Colonic mucosa (tissue), 4 donors: ENCODE data around the gene DDR2. TPM values are rescaled to one million over a fixed set of nuclear protein-coding genes. Genes with fewer than 3 reads are reported as not detected.
"Not testable (repeated sequence)": the region's sequence is repeated elsewhere in the genome, so short reads cannot be mapped to it uniquely, and the experiment has no call there.

Experiments
- DNase-seq: peaks from one replicate; pipeline ENCODE4 v3.0.0-alpha.2; 2020
- H3K27ac ChIP-seq: fragments of 200-600 bp; one replicate; pipeline ENCODE4 v1.8.0; 2021
- H3K27me3 ChIP-seq: fragments of 200-600 bp; one replicate; pipeline ENCODE4 v1.8.0; 2021
- H3K36me3 ChIP-seq: fragments of 200-600 bp; one replicate; pipeline ENCODE4 v1.8.0; 2021
- H3K4me1 ChIP-seq: fragments of 200-600 bp; one replicate; pipeline ENCODE4 v1.8.0; 2021; ENCODE audit warnings: mild to moderate bottlenecking
- H3K4me3 ChIP-seq: fragments of 200-600 bp; one replicate; pipeline ENCODE4 v1.8.0; 2021
- H3K9ac ChIP-seq, 2 donors: one replicate each; pipeline ENCODE4 v1.7.0; 2013; ENCODE audit warnings: control low read depth in 2 of 2, low read depth in 2 of 2, low read length in 2 of 2
- H3K9me3 ChIP-seq: fragments of 200-600 bp; one replicate; pipeline ENCODE4 v1.8.0; 2021
- intact Hi-C: fragments of 100-400 bp; cut with DNase I; formaldehyde crosslinking; loops from one replicate; pipeline ENCODE4 v1.14.1; 2022
- total RNA-seq, 2 donors: library from RNA; stranded (reverse); fragmentation: NEBNext Ultra II Directional in 1 of 2; extraction: Animal tissue kit (Norgen Biotek cat#: 25700) in 1 of 2; gene quantifications; one replicate each; pipeline ENCODE4 v1.2.1, GENCODE V29; 2021
- TF ChIP-seq, protein P1 (sequence below): fragments of 200-600 bp; IDR thresholded peaks from one replicate; pipeline ENCODE4 v1.8.0; 2022; ENCODE audit warnings: antibody characterized with exemption, mild to moderate bottlenecking
- donor health status: healthy.
- donor health status: DM: no; HTN: no; CAD: no.
- donor health status: DM: no; HTN: no; CAD: no.

Gene DDR2
- total RNA-seq, 2 donors from 2014 or later = 7.6 to 26.5 TPM

DNA sequence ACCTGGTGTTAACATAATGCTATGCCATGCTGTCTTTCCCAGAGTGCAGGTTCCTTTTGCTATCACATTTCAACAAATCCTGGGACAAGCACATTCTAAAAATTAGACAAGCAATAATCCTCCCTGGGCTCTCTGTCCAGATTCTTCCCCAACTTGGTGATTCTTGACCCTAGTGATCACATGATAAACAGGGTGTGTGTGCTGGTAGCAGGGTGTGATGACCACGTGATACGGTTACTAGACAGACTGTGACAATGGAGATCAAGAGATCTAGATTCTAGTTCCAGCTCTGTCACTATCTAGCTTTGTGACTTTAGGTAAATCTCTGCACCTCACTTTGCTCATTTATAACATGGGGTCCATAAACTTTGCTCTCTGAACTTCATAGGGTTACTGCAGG is 96.3 kb downstream of the DDR2 start:
- H3K4me3 ChIP-seq = no peak overlapping the region
- H3K27ac ChIP-seq = peak overlapping the region; percentile 42
- DNase-seq = no peak
- no peak overlapping the region for H3K9ac ChIP-seq
- no peaks in the 10 kb centered on the region for H3K9me3 ChIP-seq
- no peaks in the 10 kb centered on the region for H3K27me3 ChIP-seq
- TF ChIP-seq, protein P1, sequence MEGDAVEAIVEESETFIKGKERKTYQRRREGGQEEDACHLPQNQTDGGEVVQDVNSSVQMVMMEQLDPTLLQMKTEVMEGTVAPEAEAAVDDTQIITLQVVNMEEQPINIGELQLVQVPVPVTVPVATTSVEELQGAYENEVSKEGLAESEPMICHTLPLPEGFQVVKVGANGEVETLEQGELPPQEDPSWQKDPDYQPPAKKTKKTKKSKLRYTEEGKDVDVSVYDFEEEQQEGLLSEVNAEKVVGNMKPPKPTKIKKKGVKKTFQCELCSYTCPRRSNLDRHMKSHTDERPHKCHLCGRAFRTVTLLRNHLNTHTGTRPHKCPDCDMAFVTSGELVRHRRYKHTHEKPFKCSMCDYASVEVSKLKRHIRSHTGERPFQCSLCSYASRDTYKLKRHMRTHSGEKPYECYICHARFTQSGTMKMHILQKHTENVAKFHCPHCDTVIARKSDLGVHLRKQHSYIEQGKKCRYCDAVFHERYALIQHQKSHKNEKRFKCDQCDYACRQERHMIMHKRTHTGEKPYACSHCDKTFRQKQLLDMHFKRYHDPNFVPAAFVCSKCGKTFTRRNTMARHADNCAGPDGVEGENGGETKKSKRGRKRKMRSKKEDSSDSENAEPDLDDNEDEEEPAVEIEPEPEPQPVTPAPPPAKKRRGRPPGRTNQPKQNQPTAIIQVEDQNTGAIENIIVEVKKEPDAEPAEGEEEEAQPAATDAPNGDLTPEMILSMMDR = no peak
- intact Hi-C loops = no loop called here
- peaks cover 8% of the 10 kb centered on the region for H3K4me1 ChIP-seq
- H3K36me3 ChIP-seq = no peaks in the 10 kb centered on the region

DNA sequence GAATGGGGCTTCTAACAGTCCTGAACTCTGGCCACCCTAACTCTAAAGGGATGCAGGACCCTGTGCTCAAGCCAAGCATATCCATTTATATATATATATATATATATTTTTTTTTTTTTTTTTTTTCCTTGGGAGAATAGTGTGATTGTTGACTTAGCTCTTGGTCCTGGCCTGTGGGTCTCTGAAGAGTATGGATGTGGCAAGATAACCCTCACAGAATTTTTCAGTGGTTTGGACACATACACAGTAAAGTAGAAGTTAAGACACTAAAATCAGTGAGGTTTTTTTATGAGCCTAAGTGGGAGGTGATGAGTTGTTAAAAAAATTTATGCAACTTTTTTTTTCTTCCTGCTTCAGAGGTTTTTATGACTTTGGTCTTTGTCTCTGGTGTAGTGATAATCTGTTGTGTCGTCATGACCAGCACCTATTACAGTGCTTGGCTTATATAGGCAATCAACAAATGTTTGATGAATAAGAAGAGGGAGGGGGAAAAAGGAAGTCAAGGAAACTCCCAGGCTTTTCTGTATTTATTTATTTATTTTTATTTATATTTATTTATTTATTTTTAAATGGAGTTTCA is 97.0 kb downstream of the DDR2 start:
- H3K27me3 ChIP-seq, DNase-seq, H3K4me3 ChIP-seq, intact Hi-C loops, H3K36me3 ChIP-seq, H3K9me3 ChIP-seq, H3K9ac ChIP-seq: not testable (repeated sequence)
- peaks cover 13% of the 10 kb centered on the region for H3K4me1 ChIP-seq
- H3K27ac ChIP-seq = peak overlapping the region; percentile 42

DNA sequence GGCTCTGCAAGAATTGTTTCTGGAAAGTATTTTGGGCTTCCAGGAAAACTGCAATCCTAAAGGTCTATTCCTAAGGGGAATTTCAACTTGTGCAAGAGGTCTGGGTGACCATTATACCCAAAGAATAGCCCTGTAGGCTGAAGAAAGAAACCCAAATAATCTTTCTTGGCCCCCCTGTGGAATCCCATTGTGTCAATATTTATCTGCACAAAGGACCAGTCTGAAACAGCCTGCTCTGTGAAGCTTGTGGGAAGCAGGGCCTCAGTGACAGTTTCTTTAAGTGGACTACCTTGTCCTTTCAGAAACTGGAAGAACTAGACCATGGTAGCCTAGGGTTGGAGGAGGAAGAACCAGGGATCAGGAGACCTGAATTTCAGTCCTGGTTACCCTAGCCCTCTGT is 99.8 kb downstream of the DDR2 start:
- DNase-seq = no peak
- TF ChIP-seq, protein P1 = no peak
- no peaks in the 10 kb centered on the region for H3K9me3 ChIP-seq
- H3K9ac ChIP-seq = peak overlapping the region in 1 of 2 donors; percentile 29
- H3K36me3 ChIP-seq = no peaks in the 10 kb centered on the region
- H3K4me3 ChIP-seq = no peak overlapping the region
- peak overlapping the region; percentile 36 for H3K27ac ChIP-seq
- peaks cover 13% of the 10 kb centered on the region for H3K4me1 ChIP-seq
- intact Hi-C loops = no loop called here
- H3K27me3 ChIP-seq = no peaks in the 10 kb centered on the region

DNA sequence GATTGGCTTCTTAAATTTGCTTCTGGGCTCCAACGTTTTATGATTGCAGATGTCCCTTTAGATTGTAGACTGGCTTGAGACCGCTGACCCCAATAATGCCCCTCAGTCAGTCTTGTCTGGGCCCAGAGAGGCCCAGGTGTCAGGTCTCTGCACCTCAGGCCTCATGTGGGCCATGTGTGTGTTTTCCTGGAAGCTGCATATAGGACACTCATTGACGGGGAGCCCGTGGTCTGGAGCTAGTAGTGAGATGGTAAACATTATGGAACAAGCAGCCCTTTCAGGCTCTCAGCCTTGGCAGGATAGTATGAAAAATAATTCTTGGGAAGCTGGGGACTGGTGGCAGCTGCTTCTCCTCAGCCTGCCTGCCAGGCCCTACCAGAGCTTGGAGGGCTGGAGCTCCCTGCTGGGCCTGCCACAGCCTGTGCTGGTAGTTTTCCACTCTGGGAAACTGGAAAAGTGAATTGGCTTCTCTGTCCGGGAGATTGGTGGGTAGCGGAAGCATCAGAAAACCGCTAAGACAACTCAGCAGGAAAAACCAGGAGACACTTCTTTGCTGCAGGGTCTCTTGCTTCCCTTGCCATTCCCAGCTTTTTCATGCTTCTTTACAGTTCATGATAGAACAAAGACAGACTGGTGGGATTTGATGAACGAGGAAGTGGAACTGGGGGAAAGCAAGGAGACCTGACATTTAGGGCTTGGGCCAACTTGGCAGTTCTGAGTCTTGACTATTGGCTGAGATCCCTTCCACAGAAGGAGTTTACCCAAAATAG is 100.5 kb downstream of the DDR2 start:
- TF ChIP-seq, protein P1 = no peak
- Histone ChIP-seq H3K36me3 (no peaks in the 10 kb centered on the region), H3K27me3 (no peaks in the 10 kb centered on the region), H3K4me1 (peaks cover 13% of the 10 kb centered on the region), H3K4me3 (no peak overlapping the region), H3K9ac (peak overlapping the region in 1 of 2 donors; percentile 29), H3K27ac (peak overlapping the region; percentile 36), H3K9me3 (no peaks in the 10 kb centered on the region)
- intact Hi-C loops = no loop called here
- DNase-seq = peak; percentile 35

DNA sequence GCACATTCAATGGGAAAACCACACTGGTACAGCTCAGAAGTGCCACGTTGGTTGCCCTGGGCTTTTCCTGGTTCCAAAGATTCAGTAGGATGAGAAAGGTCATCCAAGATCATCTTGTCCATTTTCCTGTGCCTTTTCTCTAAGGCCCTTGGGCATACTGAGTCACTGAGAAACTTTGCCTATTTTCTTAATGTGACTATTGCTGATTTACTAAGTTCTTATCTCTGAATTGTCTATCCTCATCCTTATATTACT is 101.0 kb downstream of the DDR2 start:
- H3K27ac ChIP-seq = peak overlapping the region; percentile 36
- intact Hi-C loops = no loop called here
- TF ChIP-seq, protein P1 = no peak

DNA sequence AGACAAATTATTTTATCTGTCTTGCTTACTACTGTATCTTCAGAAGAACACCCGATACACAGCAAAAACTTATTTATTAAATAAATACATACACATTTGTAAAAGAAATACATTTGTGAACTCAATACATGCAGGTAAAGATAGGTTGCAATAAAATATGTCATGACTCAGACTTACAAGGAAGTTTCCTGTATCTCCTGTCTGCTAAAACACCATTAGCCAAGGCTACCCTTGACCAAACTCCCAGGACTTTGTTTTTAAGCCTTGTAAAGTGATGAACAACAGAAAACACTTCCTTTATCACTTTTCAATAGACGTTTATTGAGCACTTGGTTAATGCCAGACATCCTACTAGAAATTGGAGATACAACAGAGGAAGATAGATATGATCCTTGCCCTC is 101.8 kb downstream of the DDR2 start:
- Histone ChIP-seq H3K4me3 (no peak overlapping the region), H3K27ac (peak overlapping the region; percentile 33), H3K9me3 (no peaks in the 10 kb centered on the region), H3K9ac (no peak overlapping the region), H3K27me3 (no peaks in the 10 kb centered on the region), H3K36me3 (no peaks in the 10 kb centered on the region), H3K4me1 (peaks cover 13% of the 10 kb centered on the region)
- TF ChIP-seq, protein P1 = no peak
- no peak for DNase-seq
- intact Hi-C loops = no loop called here

More for the DNA sequence above, 101.0 kb downstream of the DDR2 start:
- Histone ChIP-seq H3K27me3 (no peaks in the 10 kb centered on the region), H3K4me1 (peaks cover 13% of the 10 kb centered on the region), H3K36me3 (no peaks in the 10 kb centered on the region), H3K9ac (no peak overlapping the region), H3K9me3 (no peaks in the 10 kb centered on the region), H3K4me3 (no peak overlapping the region)
- no peak for DNase-seq
